MM.1S (cell line): Measurements from ENCODE around the gene GOSR2.

ENCODE experiments used
- CTCF ChIP-seq: fragments of 300-600 bp; sonication (generic); IDR thresholded peaks from 2 replicates; pipeline ENCODE4 v1.5.1; 2016; ENCODE audit warnings: antibody characterized with exemption, low read length, mixed read lengths
- EZH2 ChIP-seq: fragments of 300-600 bp; sonication (generic); optimal IDR thresholded peaks from 2 replicates; pipeline ENCODE3; 2017; ENCODE audit warnings: low read depth, mild to moderate bottlenecking, antibody characterized with exemption, low read length, mixed read lengths
- EZH2phosphoT487 ChIP-seq: fragments of 300-600 bp; sonication (generic); IDR thresholded peaks from 2 replicates; pipeline ENCODE4 v1.6.1; 2018; ENCODE audit warnings: antibody characterized with exemption, low read length

- TF ChIP-seq CTCF (no peak), EZH2phosphoT487 (no peak), EZH2 (no peak)
Measured at GRCh38 chr17:46878055-46878454, 44.9 kb upstream of the GOSR2 start.
